ENCODE measurements around the gene THSD7A. TPM values are rescaled to one million over a fixed set of nuclear protein-coding genes. Genes with fewer than 3 reads are reported as not detected.

Gene THSD7A
- polyA plus RNA-seq, 1 experiment: 0.06 TPM

DNA sequence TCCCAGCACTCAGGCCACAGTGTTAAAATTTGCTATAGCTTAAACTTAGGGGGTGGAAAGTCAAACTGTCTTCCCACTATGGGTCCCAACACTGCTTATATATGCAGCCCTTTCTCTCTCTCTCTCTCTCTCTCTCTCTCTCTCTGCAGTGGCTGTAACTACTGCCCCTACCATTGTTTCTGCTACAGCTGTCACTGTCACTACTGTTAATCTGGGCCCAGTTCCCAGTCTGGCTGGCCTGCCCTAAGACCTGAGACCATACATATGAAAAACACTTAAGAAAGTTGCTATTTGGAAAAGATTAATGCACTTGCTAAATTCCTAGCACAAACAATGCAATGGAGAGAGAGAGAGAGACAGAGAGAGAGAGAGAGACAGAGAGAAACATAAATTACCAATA is 78.6 kb downstream of the THSD7A start:
- Histone ChIP-seq H3K9me3 (ENCODE audit: control insufficient read depth, insufficient read depth, low read length) (no peaks in the 10 kb centered on the region), H3K27ac (ENCODE audit: low read depth, low read length) (no peak overlapping the region), H3K27me3 (ENCODE audit: control insufficient read depth, insufficient read depth, low read length) (no peaks in the 10 kb centered on the region), H3K4me3 (ENCODE audit: low read depth, low read length) (no peak overlapping the region)
- POLR2A ChIA-PET: no interaction called here
- CTCF ChIA-PET: no interaction called here
- TF ChIP-seq, protein P1, sequence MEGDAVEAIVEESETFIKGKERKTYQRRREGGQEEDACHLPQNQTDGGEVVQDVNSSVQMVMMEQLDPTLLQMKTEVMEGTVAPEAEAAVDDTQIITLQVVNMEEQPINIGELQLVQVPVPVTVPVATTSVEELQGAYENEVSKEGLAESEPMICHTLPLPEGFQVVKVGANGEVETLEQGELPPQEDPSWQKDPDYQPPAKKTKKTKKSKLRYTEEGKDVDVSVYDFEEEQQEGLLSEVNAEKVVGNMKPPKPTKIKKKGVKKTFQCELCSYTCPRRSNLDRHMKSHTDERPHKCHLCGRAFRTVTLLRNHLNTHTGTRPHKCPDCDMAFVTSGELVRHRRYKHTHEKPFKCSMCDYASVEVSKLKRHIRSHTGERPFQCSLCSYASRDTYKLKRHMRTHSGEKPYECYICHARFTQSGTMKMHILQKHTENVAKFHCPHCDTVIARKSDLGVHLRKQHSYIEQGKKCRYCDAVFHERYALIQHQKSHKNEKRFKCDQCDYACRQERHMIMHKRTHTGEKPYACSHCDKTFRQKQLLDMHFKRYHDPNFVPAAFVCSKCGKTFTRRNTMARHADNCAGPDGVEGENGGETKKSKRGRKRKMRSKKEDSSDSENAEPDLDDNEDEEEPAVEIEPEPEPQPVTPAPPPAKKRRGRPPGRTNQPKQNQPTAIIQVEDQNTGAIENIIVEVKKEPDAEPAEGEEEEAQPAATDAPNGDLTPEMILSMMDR (IDR thresholded peaks at IDR 0.05; ENCODE audit: low read depth, low read length): no peak
- no peak for DNase-seq (ENCODE audit: low read depth, low spot score)

DNA sequence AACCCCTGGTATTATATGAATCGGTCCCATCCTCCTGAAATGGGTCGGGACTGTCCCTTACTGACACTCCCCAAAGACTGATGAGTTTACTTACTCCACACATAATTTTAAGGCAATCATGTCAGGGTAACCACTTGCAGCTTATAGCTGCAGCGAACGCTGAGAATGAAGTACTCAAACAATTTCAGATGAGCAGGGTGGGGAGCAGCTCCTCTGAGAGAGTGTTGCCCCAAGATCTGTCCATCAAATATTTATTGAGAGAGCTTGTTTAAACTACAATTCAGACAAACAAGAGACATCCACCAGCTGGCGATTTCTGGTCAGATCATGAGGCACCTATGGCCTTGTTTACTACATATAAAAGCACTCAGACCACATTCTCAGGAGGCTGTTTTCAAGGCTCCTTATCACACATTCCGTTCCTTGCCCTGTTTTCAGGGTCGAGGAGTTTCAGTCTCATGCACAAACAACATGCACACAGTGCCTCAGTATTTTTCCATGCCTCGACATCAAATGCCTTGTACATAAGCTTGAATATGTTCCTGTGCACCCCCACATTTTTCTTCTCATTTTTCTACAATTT is 80.1 kb downstream of the THSD7A start:
- Histone ChIP-seq H3K4me3 (ENCODE audit: low read depth, low read length) (no peak overlapping the region), H3K27me3 (ENCODE audit: control insufficient read depth, insufficient read depth, low read length) (no peaks in the 10 kb centered on the region), H3K9me3 (ENCODE audit: control insufficient read depth, insufficient read depth, low read length) (no peaks in the 10 kb centered on the region), H3K27ac (ENCODE audit: low read depth, low read length) (no peak overlapping the region)
- TF ChIP-seq, protein P1 (IDR thresholded peaks at IDR 0.05; ENCODE audit: low read depth, low read length): no peak
- DNase-seq (ENCODE audit: low read depth, low spot score): no peak
- POLR2A ChIA-PET: no interaction called here
- CTCF ChIA-PET: interaction anchor here (0.7 kb wide), 1 partner anchor 25 kb away, joined by 5 read pairs; no protein-coding TSS in a partner anchor

DNA sequence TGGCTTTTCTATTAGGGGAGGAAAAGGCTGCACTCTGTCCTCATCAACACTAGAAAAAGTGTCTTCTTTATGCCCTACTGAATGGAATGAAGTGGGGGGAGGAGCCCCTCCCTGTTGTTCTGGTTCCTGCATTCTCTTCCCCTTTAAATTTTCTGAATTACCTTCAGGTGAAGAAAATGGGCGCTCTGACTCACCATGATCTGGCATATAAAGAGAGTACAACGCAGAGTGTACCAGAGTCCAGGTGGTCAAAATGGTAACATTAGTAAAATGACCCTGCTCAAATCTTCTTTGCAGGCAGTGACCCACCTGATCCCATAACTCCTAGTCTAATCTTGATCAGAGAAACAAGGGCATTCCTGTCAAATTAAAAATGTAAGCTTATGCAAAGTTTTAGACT is 80.7 kb downstream of the THSD7A start:
- no peaks in the 10 kb centered on the region for H3K27me3 ChIP-seq (ENCODE audit: control insufficient read depth, insufficient read depth, low read length)
- POLR2A ChIA-PET: no interaction called here

DNA sequence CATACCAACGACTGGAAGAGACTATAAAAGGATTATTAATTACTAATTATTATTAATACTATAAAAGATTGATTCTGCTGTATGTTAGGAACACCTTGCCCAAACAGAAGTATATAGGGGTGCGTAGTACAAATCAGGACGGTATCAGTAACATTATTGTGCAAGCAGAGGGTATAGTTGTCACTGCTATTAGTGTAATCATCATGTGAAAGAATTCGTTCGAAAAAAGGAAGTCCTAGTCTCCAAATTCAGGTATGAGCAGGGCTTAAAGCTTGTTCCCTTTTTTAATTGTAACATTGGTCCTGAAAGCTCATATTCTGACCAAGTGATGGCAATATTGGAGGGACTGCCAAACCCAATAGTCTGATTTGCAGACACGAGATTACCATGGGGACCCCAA is 81.8 kb downstream of the THSD7A start:
- Histone ChIP-seq H3K4me3 (ENCODE audit: low read depth, low read length) (no peak overlapping the region), H3K27me3 (ENCODE audit: control insufficient read depth, insufficient read depth, low read length) (no peaks in the 10 kb centered on the region), H3K27ac (ENCODE audit: low read depth, low read length) (no peak overlapping the region), H3K9me3 (ENCODE audit: control insufficient read depth, insufficient read depth, low read length) (no peaks in the 10 kb centered on the region)
- POLR2A ChIA-PET: no interaction called here
- CTCF ChIA-PET: no interaction called here
- TF ChIP-seq, protein P1 (IDR thresholded peaks at IDR 0.05; ENCODE audit: low read depth, low read length): no peak
- DNase-seq (ENCODE audit: low read depth, low spot score): no peak

More for the DNA sequence above, 80.7 kb downstream of the THSD7A start:
- CTCF ChIA-PET: no interaction called here
- no peak for DNase-seq (ENCODE audit: low read depth, low spot score)
- no peak overlapping the region for H3K27ac ChIP-seq (ENCODE audit: low read depth, low read length)
- no peak overlapping the region for H3K4me3 ChIP-seq (ENCODE audit: low read depth, low read length)
- no peaks in the 10 kb centered on the region for H3K9me3 ChIP-seq (ENCODE audit: control insufficient read depth, insufficient read depth, low read length)
- TF ChIP-seq, protein P1 (IDR thresholded peaks at IDR 0.05; ENCODE audit: low read depth, low read length): no peak

DNA sequence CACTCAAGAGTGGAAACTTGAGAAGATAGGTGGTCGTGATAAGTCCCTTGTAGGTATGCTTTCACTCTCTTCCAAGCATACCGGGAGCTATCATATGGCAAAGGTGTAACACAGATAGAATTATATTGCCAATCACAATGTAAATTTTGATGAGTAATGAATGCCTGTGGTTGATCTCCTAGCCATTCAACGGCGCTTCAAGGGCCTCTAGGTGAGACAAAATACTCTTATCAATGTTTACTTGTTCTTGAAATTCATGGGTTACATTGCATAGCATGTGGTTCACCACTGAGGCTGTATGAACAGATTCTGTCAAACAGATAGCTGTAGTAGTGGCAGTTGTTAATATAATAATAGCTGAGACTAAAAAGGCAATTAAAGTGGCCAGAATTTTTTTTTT is 82.4 kb downstream of the THSD7A start:
- POLR2A ChIA-PET: no interaction called here
- DNase-seq (ENCODE audit: low read depth, low spot score): no peak
- no peak overlapping the region for H3K4me3 ChIP-seq (ENCODE audit: low read depth, low read length)
- TF ChIP-seq, protein P1 (IDR thresholded peaks at IDR 0.05; ENCODE audit: low read depth, low read length): no peak
- no peaks in the 10 kb centered on the region for H3K9me3 ChIP-seq (ENCODE audit: control insufficient read depth, insufficient read depth, low read length)
- no peak overlapping the region for H3K27ac ChIP-seq (ENCODE audit: low read depth, low read length)
- no peaks in the 10 kb centered on the region for H3K27me3 ChIP-seq (ENCODE audit: control insufficient read depth, insufficient read depth, low read length)
- CTCF ChIA-PET: no interaction called here
